SK-N-DZ (cell line): Measurements from ENCODE around the gene EXT2.

Experiments
- DNase-seq: peaks from one replicate; pipeline ENCODE4 v3.0.0-alpha.2; 2015; ENCODE audit warnings: low spot score

EXT2 gene

GRCh38 chr11:44165432-44165831, 70.0 kb downstream of the EXT2 start:
- DNase-seq: no peak

- no peak for DNase-seq
These were observed 71.6 kb downstream of the EXT2 start for GRCh38 chr11:44167046-44167445.

- peak; percentile 21 for DNase-seq
These were observed 76.0 kb downstream of the EXT2 start for GRCh38 chr11:44171518-44171917.

GRCh38 chr11:44172966-44173365, 77.5 kb downstream of the EXT2 start:
- DNase-seq: no peak

GRCh38 chr11:44174842-44175241, 79.4 kb downstream of the EXT2 start:
- DNase-seq: no peak

- no peak for DNase-seq
These were observed 81.2 kb downstream of the EXT2 start for GRCh38 chr11:44176546-44177213.

GRCh38 chr11:44177905-44178304, 82.4 kb downstream of the EXT2 start:
- no peak for DNase-seq

- DNase-seq: no peak
These were observed 82.9 kb downstream of the EXT2 start for GRCh38 chr11:44178381-44178780.

GRCh38 chr11:44179173-44179572, 83.7 kb downstream of the EXT2 start:
- no peak for DNase-seq

- no peak for DNase-seq
These were observed 84.6 kb downstream of the EXT2 start for GRCh38 chr11:44180107-44180506.

- no peak for DNase-seq
These were observed 90.0 kb downstream of the EXT2 start for GRCh38 chr11:44185522-44185921.

GRCh38 chr11:44186321-44186930, 90.9 kb downstream of the EXT2 start:
- DNase-seq: no peak

GRCh38 chr11:44188643-44189042, 93.2 kb downstream of the EXT2 start:
- no peak for DNase-seq

- DNase-seq: no peak
These were observed 94.8 kb downstream of the EXT2 start for GRCh38 chr11:44189986-44190882.

- no peak for DNase-seq
These were observed 95.4 kb downstream of the EXT2 start for GRCh38 chr11:44190883-44191230.

- DNase-seq: peak; percentile 60
These were observed 96.0 kb downstream of the EXT2 start for GRCh38 chr11:44191322-44192016.

- DNase-seq: no peak
These were observed 96.5 kb downstream of the EXT2 start for GRCh38 chr11:44192017-44192385.

GRCh38 chr11:44192462-44193100, 97.1 kb downstream of the EXT2 start:
- DNase-seq: no peak

- DNase-seq: no peak
These were observed 98.4 kb downstream of the EXT2 start for GRCh38 chr11:44193856-44194255.

GRCh38 chr11:44198146-44198724, 102.8 kb downstream of the EXT2 start:
- DNase-seq: no peak

GRCh38 chr11:44199298-44199697, 103.8 kb downstream of the EXT2 start:
- DNase-seq: no peak
